ENCODE results near the gene OR10AD1. TPM values are rescaled to one million over a fixed set of nuclear protein-coding genes. Genes with fewer than 3 reads are reported as not detected.

Gene OR10AD1
- total RNA-seq, 1 donor from 2014 or later: not detected

DNA sequence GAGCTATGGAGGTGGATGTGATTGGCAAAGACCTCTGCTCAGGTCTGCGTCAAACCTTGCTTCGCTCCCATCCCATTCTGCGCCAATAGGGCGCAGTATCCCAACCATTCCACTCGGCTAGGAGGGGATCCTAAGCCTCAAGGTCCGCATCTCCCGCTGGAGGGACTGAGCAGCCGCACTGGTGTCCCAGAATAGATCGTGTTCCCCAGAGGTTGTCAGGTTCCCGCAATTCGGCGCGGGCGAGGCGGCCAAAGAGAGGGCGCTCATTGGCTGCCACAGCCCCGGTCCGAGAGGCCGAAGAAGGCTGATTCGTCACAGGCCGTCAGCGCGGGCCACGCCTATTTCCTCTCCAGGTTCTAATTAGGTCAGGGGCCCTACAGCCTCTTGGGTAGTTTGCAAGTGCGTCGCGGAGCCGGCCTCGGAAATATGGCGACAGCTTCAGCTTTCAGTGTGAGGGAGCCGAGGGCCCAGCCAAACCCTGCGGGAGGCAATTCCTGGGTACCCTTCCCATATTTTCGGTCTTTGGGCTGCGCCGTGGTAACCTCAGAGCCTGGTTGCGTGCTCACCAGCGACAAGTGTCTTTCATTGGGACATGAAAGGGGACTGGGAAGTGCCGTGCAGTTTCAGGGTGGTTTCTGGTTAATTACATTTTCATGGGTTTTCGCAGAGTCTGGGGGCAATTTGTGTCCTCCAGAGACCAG lies 5.0 kb downstream of the OR10AD1 start:
- Mint-ChIP-seq H3K27ac (peak overlapping the region; percentile 84), H3K4me1 (peaks cover 19% of the 10 kb centered on the region), H3K36me3 (peaks cover 9% of the 10 kb centered on the region), H3K9me3 (peaks cover 13% of the 10 kb centered on the region), H3K4me3 (peak overlapping the region; percentile 85), H3K27me3 (ENCODE audit: insufficient read depth, low read depth) (no peaks in the 10 kb centered on the region)
- Histone ChIP-seq H3K4me3 (peak overlapping the region; percentile 48), H3K27ac (no peak overlapping the region), H4K20me1 (ENCODE audit: low read depth) (no peaks in the 10 kb centered on the region), H3K36me3 (no peaks in the 10 kb centered on the region), H3K79me2 (ENCODE audit: low read depth) (no peaks in the 10 kb centered on the region), H3K9me3 (ENCODE audit: low read depth) (no peaks in the 10 kb centered on the region), H3K9ac (no peak overlapping the region), H3F3A (ENCODE audit: low read depth) (peaks cover 17% of the 10 kb centered on the region), H3K4me1 (peaks cover 6% of the 10 kb centered on the region), H3K27me3 (peaks cover 56% of the 10 kb centered on the region), H2AFZ (replicated peaks) (peak overlapping the region; percentile 82), H3K4me2 (peak overlapping the region; percentile 78)
- TF ChIP-seq EZH2 (IDR thresholded peaks at IDR 0.05): no peak
- TF ChIP-seq EZH2phosphoT487 (IDR thresholded peaks at IDR 0.05): no peak
- TF ChIP-seq, protein P1, sequence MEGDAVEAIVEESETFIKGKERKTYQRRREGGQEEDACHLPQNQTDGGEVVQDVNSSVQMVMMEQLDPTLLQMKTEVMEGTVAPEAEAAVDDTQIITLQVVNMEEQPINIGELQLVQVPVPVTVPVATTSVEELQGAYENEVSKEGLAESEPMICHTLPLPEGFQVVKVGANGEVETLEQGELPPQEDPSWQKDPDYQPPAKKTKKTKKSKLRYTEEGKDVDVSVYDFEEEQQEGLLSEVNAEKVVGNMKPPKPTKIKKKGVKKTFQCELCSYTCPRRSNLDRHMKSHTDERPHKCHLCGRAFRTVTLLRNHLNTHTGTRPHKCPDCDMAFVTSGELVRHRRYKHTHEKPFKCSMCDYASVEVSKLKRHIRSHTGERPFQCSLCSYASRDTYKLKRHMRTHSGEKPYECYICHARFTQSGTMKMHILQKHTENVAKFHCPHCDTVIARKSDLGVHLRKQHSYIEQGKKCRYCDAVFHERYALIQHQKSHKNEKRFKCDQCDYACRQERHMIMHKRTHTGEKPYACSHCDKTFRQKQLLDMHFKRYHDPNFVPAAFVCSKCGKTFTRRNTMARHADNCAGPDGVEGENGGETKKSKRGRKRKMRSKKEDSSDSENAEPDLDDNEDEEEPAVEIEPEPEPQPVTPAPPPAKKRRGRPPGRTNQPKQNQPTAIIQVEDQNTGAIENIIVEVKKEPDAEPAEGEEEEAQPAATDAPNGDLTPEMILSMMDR (IDR thresholded peaks at IDR 0.05): no peak
- peak; percentile 97 for DNase-seq (ENCODE audit: low spot score)

DNA sequence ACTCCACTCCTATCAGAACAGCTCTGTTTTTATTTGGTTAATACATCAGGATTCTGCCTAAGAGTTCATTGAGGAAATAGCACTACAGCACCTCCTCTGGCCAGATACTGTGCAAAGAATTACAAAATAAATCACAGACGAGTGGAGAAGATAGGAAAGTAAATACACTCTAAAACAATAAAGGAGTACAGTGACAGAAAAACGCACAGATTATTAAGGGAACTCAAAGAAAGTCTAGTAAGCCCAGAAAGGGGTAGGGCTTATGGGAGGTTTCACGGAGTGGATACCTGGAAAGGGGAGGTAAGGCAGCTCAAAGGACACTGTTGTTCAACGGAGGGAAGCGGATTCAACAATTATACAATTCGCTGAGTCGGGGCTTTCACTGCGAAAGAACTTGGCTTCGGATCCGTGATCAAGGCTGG lies 5.5 kb downstream of the OR10AD1 start:
- Mint-ChIP-seq H3K27ac (peak overlapping the region; percentile 24), H3K9me3 (peaks cover 8% of the 10 kb centered on the region), H3K27me3 (ENCODE audit: insufficient read depth, low read depth) (no peaks in the 10 kb centered on the region), H3K4me3 (peak overlapping the region; percentile 85), H3K36me3 (peaks cover 4% of the 10 kb centered on the region), H3K4me1 (peaks cover 19% of the 10 kb centered on the region)
- peak; percentile 37 for DNase-seq (ENCODE audit: low spot score)
- TF ChIP-seq EZH2phosphoT487 (IDR thresholded peaks at IDR 0.05) (no peak), EZH2 (IDR thresholded peaks at IDR 0.05) (no peak)
- TF ChIP-seq, protein P1 (IDR thresholded peaks at IDR 0.05): peak; percentile 53
- Histone ChIP-seq H3K36me3 (no peaks in the 10 kb centered on the region), H3K4me1 (peaks cover 6% of the 10 kb centered on the region), H3K9ac (no peak overlapping the region), H3K4me3 (peak overlapping the region; percentile 48), H3K27me3 (peaks cover 62% of the 10 kb centered on the region), H2AFZ (replicated peaks) (peak overlapping the region; percentile 82), H3K9me3 (ENCODE audit: low read depth) (no peaks in the 10 kb centered on the region), H4K20me1 (ENCODE audit: low read depth) (no peaks in the 10 kb centered on the region), H3K27ac (no peak overlapping the region), H3K4me2 (peak overlapping the region; percentile 78), H3K79me2 (ENCODE audit: low read depth) (no peaks in the 10 kb centered on the region), H3F3A (ENCODE audit: low read depth) (peaks cover 17% of the 10 kb centered on the region)

DNA sequence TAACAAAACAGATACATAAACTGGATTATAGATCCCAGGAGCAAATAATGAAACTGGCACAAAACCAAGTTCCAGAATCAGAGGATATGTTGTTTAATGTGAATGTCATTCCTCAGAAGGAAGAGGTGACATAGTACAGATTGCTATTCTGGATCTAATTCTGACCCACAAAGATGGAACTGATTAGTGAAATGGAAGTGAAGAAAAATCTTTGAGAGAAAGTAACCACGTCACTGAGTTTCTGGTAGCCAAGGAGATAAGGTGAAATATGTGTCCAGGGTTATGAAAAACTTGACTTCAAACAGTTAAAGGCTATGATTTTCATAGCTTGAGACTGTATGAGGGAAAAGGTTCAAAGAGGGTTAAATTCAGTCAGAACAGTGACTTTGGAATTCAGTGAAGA lies 8.3 kb downstream of the OR10AD1 start:
- Histone ChIP-seq H3K9me3 (ENCODE audit: low read depth) (no peaks in the 10 kb centered on the region), H3F3A (ENCODE audit: low read depth) (peaks cover 22% of the 10 kb centered on the region), H3K9ac (no peak overlapping the region), H3K27me3 (peaks cover 65% of the 10 kb centered on the region), H3K4me1 (peaks cover 6% of the 10 kb centered on the region), H3K4me2 (no peak overlapping the region), H3K79me2 (ENCODE audit: low read depth) (no peaks in the 10 kb centered on the region), H3K27ac (no peak overlapping the region), H3K4me3 (no peak overlapping the region), H2AFZ (replicated peaks) (no peak overlapping the region), H3K36me3 (no peaks in the 10 kb centered on the region), H4K20me1 (ENCODE audit: low read depth) (no peaks in the 10 kb centered on the region)
- no peak for DNase-seq (ENCODE audit: low spot score)
- H3K9me3 Mint-ChIP-seq: no peaks in the 10 kb centered on the region
- TF ChIP-seq EZH2 (IDR thresholded peaks at IDR 0.05): no peak
- TF ChIP-seq, protein P1 (IDR thresholded peaks at IDR 0.05): no peak
- H3K27ac Mint-ChIP-seq: no peak overlapping the region
- no peaks in the 10 kb centered on the region for H3K27me3 Mint-ChIP-seq (ENCODE audit: insufficient read depth, low read depth)
- no peaks in the 10 kb centered on the region for H3K36me3 Mint-ChIP-seq
- peaks cover 19% of the 10 kb centered on the region for H3K4me1 Mint-ChIP-seq
- H3K4me3 Mint-ChIP-seq: no peak overlapping the region

All from neural progenitor cell (in vitro differentiated cells).